Fibroblast of skin of left quadriceps (primary cell): ENCODE data around the gene FGF19.
A peak's percentile ranks its signal among the peaks of the same experiment; 100 is the strongest.
"Not testable (repeated sequence)": the region's sequence is repeated elsewhere in the genome, so short reads cannot be mapped to it uniquely, and the experiment has no call there.

Experiments
- DNase-seq, 2 experiments: peaks; one replicate each; pipeline ENCODE4 v3.0.0-alpha.2; 2013; ENCODE audit warnings: low read depth in 2 of 2

FGF19 gene

GRCh38 chr11:69696749-69697468, 6.9 kb downstream of the FGF19 start:
- DNase-seq, result no peak

GRCh38 chr11:69695995-69696394, 7.8 kb downstream of the FGF19 start:
- DNase-seq, result not testable (repeated sequence)

GRCh38 chr11:69695581-69695980, 8.2 kb downstream of the FGF19 start:
- DNase-seq, result no peak

- DNase-seq, result no peak
Measured at GRCh38 chr11:69694781-69695180, 9.0 kb downstream of the FGF19 start.

- DNase-seq, result no peak
Measured at GRCh38 chr11:69692422-69692821, 11.4 kb downstream of the FGF19 start.

GRCh38 chr11:69691463-69691862, 12.4 kb downstream of the FGF19 start:
- peak in 1 of 2 experiments; percentile 23 for DNase-seq

GRCh38 chr11:69689484-69690319, 14.1 kb downstream of the FGF19 start:
- no peak for DNase-seq

GRCh38 chr11:69687969-69688771, 15.7 kb downstream of the FGF19 start:
- not testable (repeated sequence) for DNase-seq

- DNase-seq, result no peak
Measured at GRCh38 chr11:69686856-69687255, 17.0 kb downstream of the FGF19 start.

- no peak for DNase-seq
Measured at GRCh38 chr11:69686452-69686851, 17.4 kb downstream of the FGF19 start.

- DNase-seq, result no peak
Measured at GRCh38 chr11:69685348-69685747, 18.5 kb downstream of the FGF19 start.

- DNase-seq, result no peak
Measured at GRCh38 chr11:69684651-69685050, 19.2 kb downstream of the FGF19 start.

GRCh38 chr11:69683764-69684333, 20.0 kb downstream of the FGF19 start:
- no peak for DNase-seq

- DNase-seq, result no peak
Measured at GRCh38 chr11:69682681-69683326, 21.0 kb downstream of the FGF19 start.

- DNase-seq, result no peak
Measured at GRCh38 chr11:69682221-69682620, 21.6 kb downstream of the FGF19 start.

- DNase-seq, result no peak
Measured at GRCh38 chr11:69680688-69681087, 23.1 kb downstream of the FGF19 start.

GRCh38 chr11:69677749-69678148, 26.1 kb downstream of the FGF19 start:
- DNase-seq, result no peak

GRCh38 chr11:69674886-69675714, 28.7 kb downstream of the FGF19 start, which contains the start of gene LTO1:
LTO1 (minus strand) TSS chr11:69675353; CDS start chr11:69675239, 114 bp downstream.
- DNase-seq, result peak; percentile 87 to 89

- DNase-seq, result no peak
Measured at GRCh38 chr11:69674267-69674885, 29.4 kb downstream of the FGF19 start.
